H1 (cell line): ENCODE results near the gene LRRC4. TPM values are rescaled to one million over a fixed set of nuclear protein-coding genes. Genes with fewer than 3 reads are reported as not detected.

Source experiments
- CTCF ChIA-PET: fragments of 300-600 bp; sonication (Branson Sonifier 250); formaldehyde crosslinking; loops from one replicate; lab custom pipeline; 2021; ENCODE audit not compliant: partially characterized antibody; lab: Charles Lee
- POLR2A ChIA-PET: fragments of 300-600 bp; sonication (Branson Sonifier 250); formaldehyde crosslinking; loops from one replicate; lab custom pipeline; 2021; ENCODE audit warnings: inconsistent platforms; ENCODE audit not compliant: partially characterized antibody; lab: Charles Lee
- DNase-seq, 2 experiments: peaks; one replicate each; pipeline versions ENCODE4 v3.0.0 to v3.0.0-alpha.2; 2010 to 2022; ENCODE audit warnings: low spot score in 2 of 2, low read depth in 1 of 2, mixed read lengths in 1 of 2
- FAIRE-seq: peaks from 2 replicates; lab custom pipeline; 2011; peaks lifted over from hg19 to GRCh38; lab: Jason Lieb, UNC
- H2AFZ ChIP-seq: 2 replicates; pipeline ENCODE4 v1.8.1; 2012; ENCODE audit warnings: low read length, inconsistent platforms
- H2AK5ac ChIP-seq: 2 replicates; pipeline ENCODE4 v1.6.1; 2013; ENCODE audit warnings: low read depth, low read length
- H2BK120ac ChIP-seq: replicated peaks from 2 replicates; pipeline ENCODE3; 2013; ENCODE audit warnings: low read depth, low read length, inconsistent platforms
- H2BK12ac ChIP-seq: 2 replicates; pipeline ENCODE4 v1.6.1; 2013; ENCODE audit warnings: low read depth, low read length
- H2BK15ac ChIP-seq: 2 replicates; pipeline ENCODE4 v1.6.1; 2013; ENCODE audit warnings: low read length
- H2BK20ac ChIP-seq: 2 replicates; pipeline ENCODE4 v1.6.1; 2013; ENCODE audit warnings: low read length
- H2BK5ac ChIP-seq: 2 replicates; pipeline ENCODE4 v1.6.1; 2013; ENCODE audit warnings: low read depth, low read length
- H3K14ac ChIP-seq: 2 replicates; pipeline ENCODE4 v1.6.1; 2013; ENCODE audit warnings: inconsistent platforms; ENCODE audit not compliant: insufficient read length
- H3K18ac ChIP-seq: 2 replicates; pipeline ENCODE4 v1.6.1; 2013; ENCODE audit warnings: low read length; ENCODE audit errors: extremely low read depth
- H3K23ac ChIP-seq: 2 replicates; pipeline ENCODE4 v1.6.1; 2013; ENCODE audit warnings: inconsistent platforms; ENCODE audit not compliant: insufficient read length
- H3K23me2 ChIP-seq: 2 replicates; pipeline ENCODE4 v1.6.1; 2013; ENCODE audit warnings: low read depth, low read length
- H3K27ac ChIP-seq: 2 replicates; pipeline ENCODE4 v1.6.1; 2011; ENCODE audit warnings: low read depth, low read length, inconsistent platforms
- H3K27me3 ChIP-seq, 4 experiments: replicated peaks in 1 of 4; 1 replicate in 1 of 4; 2 replicates in 3 of 4; pipeline versions ENCODE4 v1.6.1 to v1.8.1; 2011 to 2013; ENCODE audit warnings: low read length in 3 of 4, mild to moderate bottlenecking in 3 of 4, inconsistent platforms in 2 of 4, mixed read lengths in 2 of 4, moderate library complexity in 1 of 4; ENCODE audit not compliant: control insufficient read depth in 3 of 4, insufficient read depth in 3 of 4; ENCODE audit errors: extremely low read depth in 1 of 4
- H3K36me3 ChIP-seq, 4 experiments: 2 replicates each; pipeline versions ENCODE4 v1.6.1 to v1.8.1; 2011 to 2013; ENCODE audit warnings: mild to moderate bottlenecking in 4 of 4, low read length in 3 of 4, moderate library complexity in 2 of 4, control low read depth in 1 of 4, inconsistent platforms in 1 of 4; ENCODE audit not compliant: insufficient read depth in 4 of 4, control insufficient read depth in 2 of 4
- H3K4ac ChIP-seq: replicated peaks from 2 replicates; pipeline ENCODE3; 2013; ENCODE audit warnings: low read length, low read depth, mixed read lengths, inconsistent platforms; ENCODE audit not compliant: insufficient read length
- H3K4me1 ChIP-seq, 4 experiments: replicated peaks in 1 of 4; 1 replicate in 1 of 4; 2 replicates in 3 of 4; pipeline versions ENCODE4 v1.6.1 to v1.8.1; 2011 to 2013; ENCODE audit warnings: low read length in 3 of 4, inconsistent platforms in 2 of 4, mixed read lengths in 1 of 4; ENCODE audit not compliant: insufficient read depth in 4 of 4, control insufficient read depth in 3 of 4
- H3K4me2 ChIP-seq, 2 experiments: 2 replicates each; pipeline versions ENCODE4 v1.6.1 to v1.8.1; 2011 to 2013; ENCODE audit warnings: low read depth in 2 of 2, low read length in 2 of 2, control low read depth in 1 of 2, inconsistent platforms in 1 of 2, mild to moderate bottlenecking in 1 of 2; ENCODE audit not compliant: insufficient read depth in 1 of 2
- H3K4me3 ChIP-seq, 4 experiments: fragments of 200-600, 300-600 bp in 1 of 4; sonication (generic), shearing (Covaris generic), sonication (Bioruptor Twin) in 1 of 4; 2 replicates each; pipeline versions ENCODE4 v1.5.1 to v1.8.1; 2011 to 2016; ENCODE audit warnings: low read length in 4 of 4, low read depth in 3 of 4, control low read depth in 2 of 4, inconsistent platforms in 2 of 4, mild to moderate bottlenecking in 2 of 4, mixed read lengths in 1 of 4, moderate library complexity in 1 of 4; ENCODE audit not compliant: insufficient read depth in 2 of 4; ENCODE audit errors: extremely low read depth in 1 of 4
- H3K56ac ChIP-seq: replicated peaks from 2 replicates; pipeline ENCODE3; 2013; ENCODE audit warnings: low read depth, mild to moderate bottlenecking, mixed read lengths, low read length, inconsistent platforms; ENCODE audit not compliant: insufficient read length
- H3K79me1 ChIP-seq: 2 replicates; pipeline ENCODE4 v1.6.1; 2013; ENCODE audit warnings: low read depth, low read length, control low read depth
- H3K79me2 ChIP-seq, 2 experiments: 2 replicates each; pipeline versions ENCODE4 v1.6.1 to v1.8.1; 2012 to 2013; ENCODE audit warnings: low read length in 2 of 2, mild to moderate bottlenecking in 2 of 2, inconsistent platforms in 1 of 2; ENCODE audit not compliant: insufficient read depth in 2 of 2, control insufficient read depth in 1 of 2
- H3K9ac ChIP-seq, 4 experiments: replicated peaks in 1 of 4; 1 replicate in 1 of 4; 2 replicates in 3 of 4; pipeline versions ENCODE4 v1.6.1 to v1.8.1; 2011 to 2013; ENCODE audit warnings: low read depth in 3 of 4, low read length in 3 of 4, control low read depth in 2 of 4, mild to moderate bottlenecking in 2 of 4, moderate library complexity in 2 of 4, inconsistent platforms in 1 of 4; ENCODE audit errors: extremely low read depth in 1 of 4
- H3K9me3 ChIP-seq, 2 experiments: 2 replicates each; pipeline versions ENCODE4 v1.6.1 to v1.8.1; 2012 to 2013; ENCODE audit warnings: mild to moderate bottlenecking in 2 of 2, moderate library complexity in 2 of 2, control low read depth in 1 of 2, inconsistent platforms in 1 of 2, low read depth in 1 of 2, low read length in 1 of 2, mixed read lengths in 1 of 2; ENCODE audit not compliant: insufficient read depth in 2 of 2
- H4K20me1 ChIP-seq, 2 experiments: replicated peaks in 1 of 2; 2 replicates each; pipeline versions ENCODE3 to v1.8.1; 2011 to 2013; ENCODE audit warnings: inconsistent platforms in 2 of 2, low read length in 2 of 2, mild to moderate bottlenecking in 1 of 2; ENCODE audit not compliant: insufficient read depth in 2 of 2, control insufficient read depth in 1 of 2
- H4K5ac ChIP-seq: 2 replicates; pipeline ENCODE4 v1.6.1; 2013; ENCODE audit warnings: low read length, low read depth, mixed read lengths, inconsistent platforms; ENCODE audit not compliant: insufficient read length
- H4K8ac ChIP-seq: 2 replicates; pipeline ENCODE4 v1.8.0; 2013; ENCODE audit warnings: mild to moderate bottlenecking, moderate library complexity, low read length, inconsistent platforms; ENCODE audit not compliant: insufficient read depth; ENCODE audit errors: extremely low read depth
- H4K91ac ChIP-seq: replicated peaks from 2 replicates; pipeline ENCODE3; 2013; ENCODE audit warnings: low read length, mixed read lengths, inconsistent platforms; ENCODE audit not compliant: insufficient read length
- BCL11A ChIP-seq, 2 experiments: IDR thresholded peaks; one replicate each; pipeline ENCODE4 v1.6.1; 2011; ENCODE audit warnings: low read depth in 2 of 2, low read length in 2 of 2, mild to moderate bottlenecking in 2 of 2
- CBX8 ChIP-seq: fragments of 300-800, 300-1000 bp; sonication (generic); IDR thresholded peaks from 2 replicates; pipeline ENCODE4 v1.7.1; 2016; ENCODE audit warnings: low read depth, low read length, borderline replicate concordance
- GABPA ChIP-seq: IDR thresholded peaks from 2 replicates; pipeline ENCODE4 v1.6.1; 2011; ENCODE audit warnings: mild to moderate bottlenecking, low read length, moderate library complexity, borderline replicate concordance; ENCODE audit not compliant: insufficient read depth
- NANOG ChIP-seq: IDR thresholded peaks from 2 replicates; pipeline ENCODE4 v1.6.1; 2011; ENCODE audit warnings: low read length, low read depth, mild to moderate bottlenecking, inconsistent platforms; ENCODE audit not compliant: insufficient read depth, poor library complexity, severe bottlenecking
- RNF2 ChIP-seq: fragments of 200-900, 300-1000 bp; sonication (generic); IDR thresholded peaks from 2 replicates; pipeline ENCODE4 v1.7.1; 2016; ENCODE audit warnings: borderline replicate concordance, low read depth, mild to moderate bottlenecking, antibody characterized with exemption, low read length; ENCODE audit not compliant: poor library complexity, severe bottlenecking; ENCODE audit errors: missing control alignments
- SIX5 ChIP-seq: IDR thresholded peaks from 2 replicates; pipeline ENCODE4 v1.6.1; 2011; ENCODE audit warnings: mild to moderate bottlenecking, low read depth, low read length
- WGBS, 2 experiments: shearing (Covaris generic) in 1 of 2; methylation state at CpG; one replicate each; pipeline versions ENCODE4 v1.1.6 to v1.1.7; 2013 to 2015; ENCODE audit warnings: low lambda C conversion rate in 2 of 2, mixed read lengths in 2 of 2, inconsistent platforms in 1 of 2, low coverage in 1 of 2, missing lambda C conversion rate in 1 of 2; ENCODE audit not compliant: insufficient replicate concordance in 2 of 2, insufficient coverage in 1 of 2, insufficient read length in 1 of 2; ENCODE audit errors: extremely low coverage in 1 of 2, missing lambda C conversion rate in 1 of 2; 5-methylcytosine and 5-hydroxymethylcytosine counted together
- polyA plus RNA-seq, 7 experiments: library from polyadenylated mRNA; depleted of rRNA in 3 of 7; stranded (reverse) in 5 of 7; unstranded in 2 of 7; fragments of >200 nt in 5 of 7; fragments of 200-250 nt in 2 of 7; gene quantifications; 1 replicate in 5 of 7; 2 replicates in 1 of 7; 4 replicates in 1 of 7; pipeline versions ENCODE4 v1.2.1 to v1.2.3, GENCODE V29; 2011 to 2013; ENCODE audit warnings: missing spikeins in 2 of 7, mixed read lengths in 2 of 7
- total RNA-seq: library from RNA; stranded (reverse); fragmentation: NEBNext Ultra II Directional; extraction: Animal tissue kit (Norgen Biotek cat#: 25700); gene quantifications from 2 replicates; pipeline ENCODE4 v1.2.1, GENCODE V29; 2021

Gene LRRC4
- total and polyA plus RNA-seq, 2 of the 8 experiments (the other 6 are each of a cell fraction or from before 2014, with no cell fraction given), result 13.4 to 16.4 TPM

DNA sequence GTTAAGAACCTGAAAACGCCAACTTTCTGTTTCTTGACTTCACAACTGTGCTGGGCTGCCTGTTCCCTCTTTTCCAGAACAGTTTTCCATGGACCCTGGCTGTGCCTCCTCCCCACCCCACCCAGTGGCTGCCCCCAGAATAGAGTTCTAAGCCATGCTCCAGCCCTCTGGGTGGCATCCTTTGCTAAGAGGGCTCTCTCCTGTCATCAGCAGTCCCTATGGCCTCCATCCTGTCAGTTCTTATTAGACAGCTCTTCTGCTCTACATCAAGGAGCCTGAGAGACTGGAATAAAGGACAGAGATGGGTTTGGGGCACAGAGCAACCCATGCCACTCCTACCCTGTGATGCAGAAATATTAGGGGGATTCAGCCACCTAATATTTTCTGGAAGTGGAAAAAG, 13.9 kb upstream of the LRRC4 start:
- no peak for DNase-seq
- Histone ChIP-seq H3K4me2 (no peak overlapping the region), H4K20me1 (peaks cover 0 to 7% of the 10 kb centered on the region in 2 experiments), H3K4me1 (no peaks in the 10 kb centered on the region), H3K4me3 (no peak overlapping the region), H3K23me2 (no peaks in the 10 kb centered on the region), H4K91ac (no peak overlapping the region), H3K9ac (no peak overlapping the region), H4K8ac (no peak overlapping the region), H3K79me2 (no peaks in the 10 kb centered on the region), H3K9me3 (no peaks in the 10 kb centered on the region), H3K23ac (no peak overlapping the region), H3K79me1 (no peaks in the 10 kb centered on the region; the same call in 1 of the 2 replicates), H3K27me3 (no peaks in the 10 kb centered on the region), H2BK120ac (no peak overlapping the region), H3K4ac (no peak overlapping the region), H2AFZ (no peak overlapping the region), H2BK15ac (no peak overlapping the region), H3K27ac (no peak overlapping the region), H3K18ac (no peak overlapping the region), H2AK5ac (no peak overlapping the region), H3K56ac (no peak overlapping the region), H4K5ac (no peak overlapping the region), H2BK20ac (no peak overlapping the region), H2BK5ac (no peak overlapping the region), H3K36me3 (no peaks in the 10 kb centered on the region), H2BK12ac (no peak overlapping the region), H3K14ac (no peak overlapping the region)
- ChIA-PET POLR2A (interaction anchor here (1.2 kb wide), 1 partner anchor 17 kb away, joined by 3 read pairs; no protein-coding TSS in a partner anchor), CTCF (interaction anchor here (0.7 to 15.3 kb wide), 12 partner anchors 8 to 336 kb away, joined by 3 to 113 read pairs (median 4); no protein-coding TSS in a partner anchor)
- TF ChIP-seq BCL11A (IDR thresholded peaks at IDR 0.05; ENCODE audit: low read depth in 2 of 2, low read length in 2 of 2), result no peak
- TF ChIP-seq GABPA, result no peak
- TF ChIP-seq CBX8, result no peak
- TF ChIP-seq RNF2, result no peak
- no peak for TF ChIP-seq NANOG
- TF ChIP-seq SIX5, result no peak
- no peak for FAIRE-seq
- WGBS, 2 experiments, result 90% methylated on average over 1 of the region's 1 CpG; no CpG with 5 or more reads in 1 of the 2 experiments
